ENCODE results near the gene GOLGA3. TPM values are rescaled to one million over a fixed set of nuclear protein-coding genes. Genes with fewer than 3 reads are reported as not detected.
"Not testable (repeated sequence)": the region's sequence is repeated elsewhere in the genome, so short reads cannot be mapped to it uniquely, and the experiment has no call there.

Gene GOLGA3, protein sequence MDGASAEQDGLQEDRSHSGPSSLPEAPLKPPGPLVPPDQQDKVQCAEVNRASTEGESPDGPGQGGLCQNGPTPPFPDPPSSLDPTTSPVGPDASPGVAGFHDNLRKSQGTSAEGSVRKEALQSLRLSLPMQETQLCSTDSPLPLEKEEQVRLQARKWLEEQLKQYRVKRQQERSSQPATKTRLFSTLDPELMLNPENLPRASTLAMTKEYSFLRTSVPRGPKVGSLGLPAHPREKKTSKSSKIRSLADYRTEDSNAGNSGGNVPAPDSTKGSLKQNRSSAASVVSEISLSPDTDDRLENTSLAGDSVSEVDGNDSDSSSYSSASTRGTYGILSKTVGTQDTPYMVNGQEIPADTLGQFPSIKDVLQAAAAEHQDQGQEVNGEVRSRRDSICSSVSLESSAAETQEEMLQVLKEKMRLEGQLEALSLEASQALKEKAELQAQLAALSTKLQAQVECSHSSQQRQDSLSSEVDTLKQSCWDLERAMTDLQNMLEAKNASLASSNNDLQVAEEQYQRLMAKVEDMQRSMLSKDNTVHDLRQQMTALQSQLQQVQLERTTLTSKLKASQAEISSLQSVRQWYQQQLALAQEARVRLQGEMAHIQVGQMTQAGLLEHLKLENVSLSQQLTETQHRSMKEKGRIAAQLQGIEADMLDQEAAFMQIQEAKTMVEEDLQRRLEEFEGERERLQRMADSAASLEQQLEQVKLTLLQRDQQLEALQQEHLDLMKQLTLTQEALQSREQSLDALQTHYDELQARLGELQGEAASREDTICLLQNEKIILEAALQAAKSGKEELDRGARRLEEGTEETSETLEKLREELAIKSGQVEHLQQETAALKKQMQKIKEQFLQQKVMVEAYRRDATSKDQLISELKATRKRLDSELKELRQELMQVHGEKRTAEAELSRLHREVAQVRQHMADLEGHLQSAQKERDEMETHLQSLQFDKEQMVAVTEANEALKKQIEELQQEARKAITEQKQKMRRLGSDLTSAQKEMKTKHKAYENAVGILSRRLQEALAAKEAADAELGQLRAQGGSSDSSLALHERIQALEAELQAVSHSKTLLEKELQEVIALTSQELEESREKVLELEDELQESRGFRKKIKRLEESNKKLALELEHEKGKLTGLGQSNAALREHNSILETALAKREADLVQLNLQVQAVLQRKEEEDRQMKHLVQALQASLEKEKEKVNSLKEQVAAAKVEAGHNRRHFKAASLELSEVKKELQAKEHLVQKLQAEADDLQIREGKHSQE (N-terminal part only)
- 102 and 140 TPM in 2 replicates for total RNA-seq

DNA sequence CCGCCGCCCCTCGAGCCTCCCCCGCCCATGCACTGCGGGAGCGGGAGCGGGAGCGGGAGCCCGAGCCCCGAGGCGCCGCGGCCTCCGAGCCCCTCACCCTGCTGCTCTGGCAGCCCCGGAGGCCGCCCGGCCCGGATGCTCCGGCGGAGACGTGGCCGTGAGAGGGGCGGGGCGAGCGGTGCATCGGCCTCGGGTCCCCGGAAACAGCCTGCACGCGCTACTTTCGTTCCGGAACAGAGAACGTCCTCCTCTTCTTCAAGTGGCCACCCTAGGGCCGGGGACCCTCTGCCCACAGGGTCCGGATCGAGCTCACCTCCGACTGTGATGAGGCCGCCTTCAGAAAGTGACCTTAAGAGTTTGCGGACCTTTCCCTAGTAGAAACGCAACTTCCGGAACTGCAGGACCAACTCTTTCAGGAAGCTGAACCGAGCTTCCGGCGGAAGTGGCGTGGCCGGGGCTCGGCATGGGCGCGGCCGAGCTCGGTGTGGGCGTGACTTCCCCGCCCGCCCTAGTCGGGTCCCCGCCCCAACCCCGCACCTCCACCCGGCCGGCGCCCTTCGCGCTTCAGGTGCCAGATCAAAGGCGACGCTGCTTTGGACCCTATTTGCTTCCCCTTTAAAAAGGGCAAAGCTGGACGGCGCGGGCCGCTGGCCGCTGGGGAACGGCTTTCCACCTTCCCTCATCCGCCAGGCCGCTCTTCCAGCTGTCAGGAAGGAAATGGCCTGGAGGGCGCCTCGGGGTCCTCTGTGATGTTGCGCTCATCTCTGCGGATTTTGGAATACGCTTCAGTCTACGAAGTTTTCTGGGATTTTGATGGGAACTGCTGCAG, at the start of gene GOLGA3:
TSS of gene GOLGA3 (minus strand) at position 164 of the 829 bp plus-strand sequence. CDS start 6,741 bp downstream, outside the sequence.
- peak; percentile 80 for DNase-seq (ENCODE audit: low read depth, low spot score)

DNA sequence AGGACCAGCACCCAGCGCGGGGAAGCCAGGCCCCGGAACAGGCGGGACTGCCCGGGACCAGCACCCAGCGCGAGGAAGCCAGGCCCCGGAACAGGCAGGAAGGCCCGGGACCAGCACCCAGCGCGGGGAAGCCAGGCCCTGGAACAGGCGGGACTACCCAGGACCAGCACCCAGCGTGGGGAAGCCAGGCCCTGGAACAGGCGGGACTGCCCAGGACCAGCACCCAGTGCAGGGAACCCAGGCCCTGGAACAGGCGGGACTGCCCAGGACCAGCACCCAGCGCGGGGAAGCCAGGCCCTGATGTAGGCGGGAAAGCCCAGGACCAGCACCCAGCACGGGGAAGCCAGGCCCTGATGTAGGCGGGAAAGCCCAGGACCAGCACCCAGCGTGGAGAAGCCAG, 46.0 kb upstream of the GOLGA3 start:
- DNase-seq (ENCODE audit: low read depth, low spot score), result not testable (repeated sequence)

DNA sequence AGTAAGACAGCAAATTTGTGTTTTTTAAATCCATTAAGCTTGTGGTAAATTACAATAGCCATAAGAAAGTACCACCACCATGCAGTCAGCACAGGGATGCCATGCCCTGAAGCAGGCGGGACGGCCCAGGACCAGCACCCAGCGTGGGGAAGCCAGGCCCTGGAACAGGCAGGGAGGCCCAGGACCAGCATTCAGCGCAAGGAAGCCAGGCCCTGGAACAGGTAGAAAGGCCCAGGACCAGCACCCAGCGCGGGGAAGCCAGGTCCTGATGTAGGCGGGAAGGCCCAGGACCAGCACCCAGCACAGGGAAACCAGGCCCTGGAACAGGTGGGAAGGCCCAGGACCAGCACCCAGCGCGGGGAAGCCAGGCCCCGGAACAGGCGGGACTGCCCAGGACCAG, 45.5 kb upstream of the GOLGA3 start:
- DNase-seq (ENCODE audit: low read depth, low spot score), result no peak

DNA sequence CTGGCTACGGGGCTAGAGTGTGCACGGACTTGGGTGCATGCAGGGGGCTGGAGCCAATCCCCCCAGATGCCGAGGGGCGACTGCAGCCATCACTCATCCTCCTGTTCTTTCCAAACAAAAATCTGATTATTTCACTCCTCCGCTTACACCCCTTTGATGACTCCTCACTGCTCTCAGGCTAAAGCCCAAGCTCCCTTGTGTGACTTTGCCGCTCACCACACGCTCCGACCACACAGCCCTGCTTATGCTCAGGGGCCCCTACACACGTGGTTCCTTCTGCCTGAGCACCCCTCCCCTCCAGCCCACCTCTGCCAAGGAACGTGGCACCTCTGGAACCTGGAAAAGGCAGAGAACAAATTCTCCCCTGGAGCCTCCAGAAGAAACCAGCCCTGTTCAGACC, 45.1 kb upstream of the GOLGA3 start:
- no peak for DNase-seq (ENCODE audit: low read depth, low spot score)

DNA sequence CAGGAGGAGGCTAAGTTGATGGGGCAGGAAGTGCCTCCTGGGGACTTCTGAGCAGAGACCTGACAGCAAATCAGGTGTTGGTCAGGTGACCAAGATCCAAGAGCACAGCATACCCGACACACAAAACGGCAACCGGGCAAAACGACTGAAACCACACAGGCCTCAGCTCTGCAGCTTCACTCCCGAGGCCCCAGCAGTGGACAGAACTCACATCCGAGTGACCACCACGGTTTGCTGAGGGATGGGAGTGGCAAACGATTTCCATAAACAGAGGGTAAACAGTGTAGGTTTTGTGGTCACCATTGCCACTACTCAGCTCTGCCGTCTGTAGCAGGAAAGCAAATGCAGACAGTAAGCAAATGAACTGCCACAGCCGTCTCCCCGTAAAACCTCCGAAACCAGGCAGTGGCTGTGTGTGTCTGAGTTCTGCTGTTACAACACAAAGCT, 44.3 kb upstream of the GOLGA3 start:
- DNase-seq (ENCODE audit: low read depth, low spot score), result no peak

DNA sequence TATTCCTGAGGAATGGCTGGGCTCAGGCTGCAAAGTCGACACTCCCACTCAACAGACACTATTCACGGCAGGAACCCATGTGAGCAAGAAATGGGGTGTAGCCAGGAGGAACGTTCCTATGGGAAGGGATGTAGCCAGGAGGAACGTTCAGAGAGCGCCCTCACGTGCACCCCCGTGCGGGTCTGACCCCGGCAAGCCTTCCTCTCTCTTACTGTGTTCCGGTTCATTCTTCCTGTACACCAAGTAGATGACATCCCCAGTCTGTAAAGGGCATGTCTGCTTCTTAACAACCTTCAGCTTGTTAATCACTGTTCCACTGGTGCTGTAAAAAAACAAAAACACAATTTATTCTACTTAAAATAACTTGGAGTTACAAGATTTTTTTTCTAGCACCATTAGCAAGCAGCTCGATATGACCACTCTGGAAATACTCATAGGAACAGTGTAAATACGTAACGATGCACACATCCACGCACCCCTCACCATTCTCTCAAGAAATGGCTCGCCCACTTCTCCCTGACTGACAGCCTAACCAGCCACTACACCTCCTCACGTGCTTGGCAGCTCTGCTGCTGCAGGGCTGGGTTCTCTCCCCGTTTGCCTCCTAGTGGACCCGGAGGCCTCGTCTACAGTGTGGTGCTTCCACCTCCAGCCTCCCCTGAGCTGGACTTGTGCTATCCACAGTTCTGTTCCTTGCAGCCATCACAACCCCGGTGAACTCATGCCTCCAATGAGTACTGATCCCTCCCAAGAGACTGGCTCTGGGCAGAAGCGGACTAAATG, 43.6 kb upstream of the GOLGA3 start:
- no peak for DNase-seq (ENCODE audit: low read depth, low spot score)

DNA sequence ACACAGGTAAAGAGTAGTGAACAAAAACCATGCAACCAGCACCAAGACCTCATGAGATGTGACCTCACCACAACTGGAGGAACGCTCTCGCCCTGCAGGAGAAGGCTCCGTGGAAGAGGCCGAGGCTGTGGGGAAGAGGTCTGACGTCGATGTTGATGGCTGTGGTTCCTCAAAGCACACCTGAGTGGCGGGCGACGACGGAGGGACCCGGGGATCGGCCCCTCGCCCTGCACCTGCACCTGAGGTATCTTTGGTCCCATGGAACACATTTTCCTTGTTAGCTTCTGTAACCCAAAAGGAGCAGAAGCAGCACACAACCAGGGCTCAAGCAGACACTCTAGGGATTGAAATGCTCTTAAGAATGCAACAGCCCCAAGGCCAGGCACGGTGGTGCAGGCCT, 40.9 kb upstream of the GOLGA3 start:
- DNase-seq (ENCODE audit: low read depth, low spot score), result no peak

DNA sequence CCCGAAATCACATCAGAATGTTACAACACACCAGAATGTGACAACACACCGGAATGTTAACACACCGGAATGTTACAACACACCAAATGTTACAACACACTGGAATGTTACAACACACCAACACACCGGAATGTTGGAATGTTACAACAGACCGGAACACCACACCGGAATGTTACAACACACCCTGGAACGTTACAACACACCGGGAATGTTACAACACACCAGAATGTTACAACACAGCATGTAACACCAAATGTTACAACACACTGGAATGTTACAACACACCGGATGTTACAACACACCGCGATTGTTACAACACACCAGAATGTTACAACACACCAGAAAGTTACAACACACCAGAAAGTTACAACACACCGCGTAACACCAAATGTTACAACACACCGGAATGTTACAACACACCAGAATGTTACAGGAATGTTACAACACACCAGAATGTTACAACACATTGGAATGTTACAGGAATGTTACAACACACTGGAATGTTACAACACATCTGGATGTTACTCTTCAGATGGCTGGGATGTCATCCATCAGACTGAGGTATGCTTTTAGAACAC, 37.7 kb upstream of the GOLGA3 start:
- DNase-seq (ENCODE audit: low read depth, low spot score), result no peak

DNA sequence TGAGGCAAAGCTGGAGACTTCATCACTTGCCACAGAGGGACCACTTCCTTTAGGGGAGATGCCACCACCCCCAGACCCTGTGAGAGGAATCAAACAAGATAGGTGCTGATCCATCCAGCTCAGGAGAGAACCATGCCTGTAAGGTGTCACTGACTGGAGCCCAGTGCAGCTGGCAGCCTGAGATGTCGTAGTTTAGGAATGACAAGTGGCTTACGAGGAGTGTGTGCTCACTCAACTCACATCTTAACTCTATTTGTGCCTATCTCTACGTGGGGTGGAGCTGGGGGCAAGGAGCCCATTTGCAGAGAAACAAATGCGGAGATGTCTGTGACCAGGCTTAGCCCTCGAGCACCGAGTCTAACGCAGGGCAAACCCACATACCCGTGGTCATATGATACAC, 32.9 kb upstream of the GOLGA3 start:
- DNase-seq (ENCODE audit: low read depth, low spot score), result no peak

DNA sequence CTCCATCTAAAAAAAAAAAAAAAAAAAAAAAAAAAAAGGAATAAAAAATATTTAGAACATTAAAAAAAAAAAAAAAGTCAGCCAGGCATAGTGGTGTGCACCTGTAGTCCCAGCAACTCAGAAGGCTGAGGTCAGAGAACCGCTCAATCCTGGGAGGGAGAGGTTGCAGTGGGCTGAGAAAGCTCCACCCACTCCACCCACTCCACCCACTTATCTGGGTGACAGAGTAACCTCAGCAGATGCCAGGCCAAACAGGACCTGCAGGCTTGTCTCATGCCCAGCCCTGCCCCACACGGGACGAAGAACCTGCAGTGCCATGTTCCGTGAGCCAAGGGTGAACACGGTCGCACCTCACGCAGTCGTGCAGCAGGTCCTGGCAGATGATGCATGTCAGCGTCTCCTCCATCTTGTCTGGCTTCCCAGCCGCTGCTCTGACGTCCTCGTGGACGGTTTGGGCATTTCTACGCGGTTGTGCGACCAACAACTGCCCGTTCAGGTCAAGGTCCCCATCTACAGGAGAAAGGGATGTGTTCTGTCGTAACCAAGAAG, 30.1 kb upstream of the GOLGA3 start:
- no peak for DNase-seq (ENCODE audit: low read depth, low spot score)

DNA sequence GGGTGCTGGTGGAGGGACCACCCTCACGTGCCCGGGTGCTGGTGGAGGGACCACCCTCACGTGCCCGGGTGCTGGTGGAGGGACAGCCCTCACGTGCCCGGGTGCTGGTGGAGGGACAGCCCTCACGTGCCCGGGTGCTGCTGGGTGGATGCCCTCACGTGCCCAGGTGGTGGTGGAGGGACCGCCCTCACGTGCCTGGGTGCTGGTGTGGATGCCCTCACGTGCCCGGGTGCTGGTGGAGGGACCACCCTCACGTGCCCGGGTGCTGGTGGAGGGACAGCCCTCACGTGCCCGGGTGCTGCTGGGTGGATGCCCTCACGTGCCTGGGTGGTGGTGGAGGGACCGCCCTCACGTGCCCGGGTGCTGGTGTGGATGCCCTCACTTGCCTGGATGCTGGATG, 28.4 kb upstream of the GOLGA3 start:
- not testable (repeated sequence) for DNase-seq (ENCODE audit: low read depth, low spot score)

DNA sequence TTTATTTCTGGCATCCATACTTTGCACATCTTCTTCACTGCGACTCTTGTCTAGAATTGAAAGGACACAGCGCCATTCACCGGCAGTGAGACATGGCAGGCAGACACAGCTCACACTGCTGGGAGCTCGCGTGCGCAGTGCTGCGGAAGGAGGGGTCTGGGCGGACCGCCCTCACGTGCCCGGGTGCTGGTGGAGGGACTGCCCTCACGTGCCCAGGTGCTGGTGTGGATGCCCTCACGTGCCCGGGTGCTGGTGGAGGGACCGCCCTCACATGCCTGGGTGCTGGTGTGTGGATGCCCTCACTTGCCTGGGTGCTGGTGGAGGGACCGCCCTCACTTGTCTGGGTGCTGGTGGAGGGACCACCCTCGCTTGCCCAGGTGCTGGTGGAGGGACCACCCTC, 27.9 kb upstream of the GOLGA3 start:
- DNase-seq (ENCODE audit: low read depth, low spot score), result no peak

DNA sequence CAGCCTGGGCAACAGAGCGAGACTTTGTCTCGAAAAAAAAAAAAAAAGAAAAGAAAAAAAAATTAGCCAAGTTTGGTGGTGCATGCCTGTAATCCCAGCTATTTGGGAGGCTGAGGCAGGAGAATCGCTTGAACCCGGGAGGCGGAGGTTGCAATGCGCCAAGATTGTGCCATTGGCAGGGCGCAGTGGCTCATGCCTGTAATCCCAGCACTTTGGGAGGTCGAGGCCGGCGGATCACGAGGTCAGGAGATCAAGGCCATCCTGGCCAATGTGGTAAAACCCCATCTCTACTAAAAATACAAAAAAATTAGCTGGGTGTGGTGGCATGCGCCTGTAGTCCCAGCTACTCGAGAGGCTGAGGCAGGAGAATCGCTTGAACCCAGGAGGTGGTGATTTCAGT, 26.5 kb upstream of the GOLGA3 start:
- DNase-seq (ENCODE audit: low read depth, low spot score), result not testable (repeated sequence)

DNA sequence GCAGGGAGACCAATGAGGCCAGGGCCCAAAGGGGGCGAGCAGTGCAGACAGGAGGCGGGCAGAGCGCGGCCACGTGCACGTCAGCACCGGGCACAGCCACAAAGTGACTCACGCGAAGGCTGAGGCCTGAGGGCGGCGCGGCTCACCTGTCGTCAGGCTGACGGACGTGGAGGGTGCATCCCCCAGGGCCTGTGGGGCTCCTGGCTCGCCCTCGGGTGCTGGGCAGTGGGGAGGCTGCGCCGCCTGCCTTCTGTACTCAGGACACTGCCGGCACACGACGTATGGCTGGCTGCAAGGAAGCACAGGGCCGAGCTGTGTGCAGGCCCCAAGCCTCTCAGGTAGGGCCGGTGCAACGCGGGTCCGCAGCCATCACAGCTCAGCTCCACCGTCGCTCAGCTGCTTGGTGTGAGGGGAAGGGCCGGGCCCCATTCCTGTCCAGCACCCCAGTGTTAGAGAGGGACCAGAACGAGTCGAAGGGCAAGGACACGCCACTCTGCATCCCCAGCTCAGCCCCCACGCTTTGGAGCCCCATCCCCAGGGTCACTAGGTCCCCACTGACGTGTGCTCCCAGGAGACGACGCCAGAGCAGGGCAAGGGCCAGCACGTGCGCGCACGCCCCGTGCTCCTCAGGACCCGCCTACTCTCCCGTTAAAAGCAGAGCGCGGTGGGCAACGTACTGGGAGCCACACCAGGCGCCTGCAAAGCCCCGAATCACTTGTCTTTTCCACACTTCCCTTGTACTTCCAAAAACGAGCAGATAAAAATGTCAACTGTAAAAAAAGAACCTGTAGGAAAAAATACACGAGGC, 24.8 kb upstream of the GOLGA3 start:
- DNase-seq (ENCODE audit: low read depth, low spot score), result no peak

DNA sequence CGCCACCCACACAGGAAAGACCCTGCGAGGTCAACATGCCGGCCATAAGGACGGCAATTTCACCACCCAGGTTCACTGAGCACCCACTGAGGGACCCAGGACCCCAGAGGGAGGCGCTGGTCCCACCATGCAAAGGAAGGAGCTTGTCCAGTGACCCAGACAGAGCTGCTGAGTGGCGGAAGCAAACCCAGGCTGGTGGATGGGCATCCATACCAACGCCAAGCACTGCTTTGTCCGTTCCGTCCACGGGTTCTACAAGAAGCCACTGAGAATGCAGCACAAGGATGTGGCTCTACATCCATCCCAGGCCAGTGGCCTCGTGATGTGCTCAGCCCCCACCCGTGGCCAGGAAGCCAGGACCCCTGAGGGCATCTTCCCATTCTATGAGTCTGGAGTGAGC, 23.8 kb upstream of the GOLGA3 start:
- no peak for DNase-seq (ENCODE audit: low read depth, low spot score)

DNA sequence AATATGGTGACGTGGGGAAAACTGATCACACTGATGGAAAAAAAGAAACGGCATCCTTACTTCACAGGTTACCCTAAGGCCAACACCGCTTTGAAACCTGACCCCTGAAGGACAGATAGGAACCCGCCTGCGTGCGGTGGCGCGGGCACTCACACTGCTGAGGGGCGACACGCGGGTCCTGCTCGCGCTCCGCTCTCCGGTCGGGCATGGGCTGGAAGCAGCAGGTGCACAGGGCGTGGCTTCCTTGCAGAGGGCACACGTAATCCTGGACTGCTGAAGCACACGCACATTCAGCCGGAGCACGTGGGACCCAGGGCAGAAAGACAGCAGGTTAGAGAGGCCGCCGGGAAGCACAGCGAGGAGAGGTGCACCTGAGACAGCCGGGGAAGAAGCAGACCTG, 22.8 kb upstream of the GOLGA3 start:
- no peak for DNase-seq (ENCODE audit: low read depth, low spot score)

DNA sequence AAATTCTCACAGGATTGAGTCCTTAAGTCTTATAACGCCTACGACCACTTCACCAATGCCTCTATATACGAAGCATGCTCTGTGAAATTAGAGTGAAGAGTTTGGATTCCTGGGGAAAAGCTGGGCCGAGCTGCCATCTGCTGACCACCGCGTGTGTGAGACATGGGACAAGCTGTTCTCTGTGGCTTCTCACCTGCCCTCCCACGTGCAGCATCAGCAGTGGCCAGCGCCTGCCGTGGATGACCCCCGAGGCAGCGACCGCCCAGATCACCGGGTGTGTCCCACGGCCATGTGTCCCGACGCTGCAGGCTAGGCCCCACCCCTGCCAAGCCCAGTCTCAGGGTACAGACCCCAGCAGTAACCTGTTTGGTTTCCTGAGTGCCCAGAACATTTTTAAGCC, 21.6 kb upstream of the GOLGA3 start:
- DNase-seq (ENCODE audit: low read depth, low spot score), result no peak

DNA sequence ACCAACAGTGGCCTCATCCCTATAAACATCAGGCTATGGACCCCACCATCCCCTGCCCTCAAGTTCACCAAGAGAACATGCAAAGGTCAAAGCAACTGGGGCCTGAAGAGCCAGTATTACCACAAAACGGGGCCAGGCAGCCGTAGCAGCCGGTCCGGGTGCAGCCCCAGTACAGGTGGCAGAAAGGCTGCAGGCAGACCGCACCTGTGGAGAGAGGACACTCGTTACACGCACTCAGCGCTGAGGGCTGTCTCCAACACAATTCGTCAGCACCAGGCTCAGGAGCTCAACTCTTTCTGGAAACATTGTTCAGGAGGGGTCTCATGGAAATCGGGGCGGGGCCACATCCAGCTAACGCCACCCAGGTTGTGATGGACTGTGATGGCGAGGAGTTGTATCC, 19.9 kb upstream of the GOLGA3 start:
- no peak for DNase-seq (ENCODE audit: low read depth, low spot score)
